Endothelial cell of umbilical vein (primary cell): ENCODE data around the gene CIAPIN1.

Source experiments
- CTCF ChIP-seq, 2 donors: IDR thresholded peaks; 1 replicate in 1 of 2; 2 replicates in 1 of 2; pipeline ENCODE4 v1.5.1; 2011; ENCODE audit warnings: low read length in 2 of 2, mild to moderate bottlenecking in 2 of 2, moderate library complexity in 2 of 2, control low read depth in 1 of 2, inconsistent platforms in 1 of 2, low read depth in 1 of 2; ENCODE audit not compliant: insufficient read depth in 1 of 2; ENCODE audit errors: extremely low read depth in 1 of 2
- EZH2 ChIP-seq: IDR thresholded peaks from 2 replicates; pipeline ENCODE4 v1.6.1; 2012; ENCODE audit warnings: borderline replicate concordance, low read depth, mild to moderate bottlenecking, moderate library complexity, low read length, inconsistent platforms; ENCODE audit not compliant: severe bottlenecking
- JUN ChIP-seq: IDR thresholded peaks from 2 replicates; pipeline ENCODE4 v1.6.1; 2011; ENCODE audit warnings: borderline replicate concordance, low read depth; ENCODE audit not compliant: insufficient read length, insufficient read depth
- MAX ChIP-seq: IDR thresholded peaks from 2 replicates; pipeline ENCODE4 v1.6.1; 2011; ENCODE audit not compliant: insufficient read depth, insufficient read length
- POLR2A ChIP-seq: IDR thresholded peaks from 2 replicates; pipeline ENCODE4 v1.6.1; 2012; ENCODE audit warnings: low read depth, mild to moderate bottlenecking, control low read depth, low read length
- POLR2AphosphoS5 ChIP-seq: IDR thresholded peaks from 2 replicates; pipeline ENCODE4 v1.6.1; 2012; ENCODE audit warnings: low read depth, mild to moderate bottlenecking, control low read depth, low read length, moderate library complexity; ENCODE audit not compliant: insufficient read depth

- TF ChIP-seq CTCF (IDR thresholded peaks at IDR 0.05; ENCODE audit: extremely low read depth in 1 of 2, insufficient read depth in 1 of 2, low read depth in 1 of 2, low read length in 2 of 2) (no peak), JUN (no peak), EZH2 (no peak), MAX (no peak), POLR2A (no peak), POLR2AphosphoS5 (no peak)
Observed at GRCh38 chr16:57483725-57484514, 36.7 kb upstream of the CIAPIN1 start.
